ENCODE results near the gene C19orf38.

Gene C19orf38

DNA sequence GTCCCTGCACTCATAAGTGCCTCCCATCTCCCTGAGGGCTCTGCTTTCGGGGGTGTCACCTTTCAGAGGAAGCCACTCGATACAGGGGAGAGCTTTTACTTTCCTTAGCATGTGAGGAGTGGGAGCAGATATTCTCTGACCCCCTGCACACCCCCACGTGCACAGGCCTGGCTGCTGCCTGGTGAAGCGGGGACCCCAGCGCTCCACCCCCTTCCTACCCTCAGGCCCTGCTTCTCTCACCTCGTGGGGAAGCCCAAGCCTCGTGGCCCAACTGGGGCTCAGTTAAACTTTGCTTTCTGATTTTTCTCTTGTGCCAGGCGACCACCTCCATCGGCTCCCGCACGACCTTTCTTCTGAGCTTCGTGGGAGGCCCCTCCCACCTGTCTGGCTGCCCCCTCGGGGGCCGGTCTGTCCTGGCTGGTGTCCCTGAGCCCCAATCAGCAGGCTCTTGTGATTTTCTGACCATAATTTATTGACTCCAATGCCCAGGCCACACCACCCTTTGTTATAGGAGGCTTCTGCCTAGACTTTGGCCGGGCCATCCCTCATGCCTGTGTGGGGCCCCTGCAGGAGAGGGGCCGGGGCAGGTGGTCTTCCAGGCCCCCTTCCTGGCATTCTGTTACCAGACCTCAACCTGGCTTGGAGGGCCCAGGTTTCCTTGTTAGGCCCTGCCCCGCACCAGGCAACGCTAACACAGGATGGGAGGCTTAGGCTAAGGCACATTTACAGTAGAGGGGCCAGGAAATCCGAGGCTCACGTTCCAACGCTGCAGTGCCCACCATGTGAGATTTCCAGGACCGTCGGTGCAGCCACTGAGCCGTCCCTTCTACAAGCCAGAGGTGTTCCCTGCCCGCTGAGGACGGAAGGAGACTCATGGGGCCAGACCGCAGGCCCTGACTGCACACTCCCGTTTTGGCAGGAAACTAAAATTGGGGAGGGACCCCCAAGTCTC, 16.0 kb upstream of the C19orf38 start:
- no peak for TF ChIP-seq GABPA (IDR thresholded peaks at IDR 0.05; ENCODE audit: low read depth)
- no peak for TF ChIP-seq SPI1 (IDR thresholded peaks at IDR 0.05; ENCODE audit: borderline replicate concordance, low read depth)
- TF ChIP-seq, protein P1, sequence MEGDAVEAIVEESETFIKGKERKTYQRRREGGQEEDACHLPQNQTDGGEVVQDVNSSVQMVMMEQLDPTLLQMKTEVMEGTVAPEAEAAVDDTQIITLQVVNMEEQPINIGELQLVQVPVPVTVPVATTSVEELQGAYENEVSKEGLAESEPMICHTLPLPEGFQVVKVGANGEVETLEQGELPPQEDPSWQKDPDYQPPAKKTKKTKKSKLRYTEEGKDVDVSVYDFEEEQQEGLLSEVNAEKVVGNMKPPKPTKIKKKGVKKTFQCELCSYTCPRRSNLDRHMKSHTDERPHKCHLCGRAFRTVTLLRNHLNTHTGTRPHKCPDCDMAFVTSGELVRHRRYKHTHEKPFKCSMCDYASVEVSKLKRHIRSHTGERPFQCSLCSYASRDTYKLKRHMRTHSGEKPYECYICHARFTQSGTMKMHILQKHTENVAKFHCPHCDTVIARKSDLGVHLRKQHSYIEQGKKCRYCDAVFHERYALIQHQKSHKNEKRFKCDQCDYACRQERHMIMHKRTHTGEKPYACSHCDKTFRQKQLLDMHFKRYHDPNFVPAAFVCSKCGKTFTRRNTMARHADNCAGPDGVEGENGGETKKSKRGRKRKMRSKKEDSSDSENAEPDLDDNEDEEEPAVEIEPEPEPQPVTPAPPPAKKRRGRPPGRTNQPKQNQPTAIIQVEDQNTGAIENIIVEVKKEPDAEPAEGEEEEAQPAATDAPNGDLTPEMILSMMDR (IDR thresholded peaks at IDR 0.05; ENCODE audit: insufficient read depth, low read length), result no peak
- TF ChIP-seq, protein P2, sequence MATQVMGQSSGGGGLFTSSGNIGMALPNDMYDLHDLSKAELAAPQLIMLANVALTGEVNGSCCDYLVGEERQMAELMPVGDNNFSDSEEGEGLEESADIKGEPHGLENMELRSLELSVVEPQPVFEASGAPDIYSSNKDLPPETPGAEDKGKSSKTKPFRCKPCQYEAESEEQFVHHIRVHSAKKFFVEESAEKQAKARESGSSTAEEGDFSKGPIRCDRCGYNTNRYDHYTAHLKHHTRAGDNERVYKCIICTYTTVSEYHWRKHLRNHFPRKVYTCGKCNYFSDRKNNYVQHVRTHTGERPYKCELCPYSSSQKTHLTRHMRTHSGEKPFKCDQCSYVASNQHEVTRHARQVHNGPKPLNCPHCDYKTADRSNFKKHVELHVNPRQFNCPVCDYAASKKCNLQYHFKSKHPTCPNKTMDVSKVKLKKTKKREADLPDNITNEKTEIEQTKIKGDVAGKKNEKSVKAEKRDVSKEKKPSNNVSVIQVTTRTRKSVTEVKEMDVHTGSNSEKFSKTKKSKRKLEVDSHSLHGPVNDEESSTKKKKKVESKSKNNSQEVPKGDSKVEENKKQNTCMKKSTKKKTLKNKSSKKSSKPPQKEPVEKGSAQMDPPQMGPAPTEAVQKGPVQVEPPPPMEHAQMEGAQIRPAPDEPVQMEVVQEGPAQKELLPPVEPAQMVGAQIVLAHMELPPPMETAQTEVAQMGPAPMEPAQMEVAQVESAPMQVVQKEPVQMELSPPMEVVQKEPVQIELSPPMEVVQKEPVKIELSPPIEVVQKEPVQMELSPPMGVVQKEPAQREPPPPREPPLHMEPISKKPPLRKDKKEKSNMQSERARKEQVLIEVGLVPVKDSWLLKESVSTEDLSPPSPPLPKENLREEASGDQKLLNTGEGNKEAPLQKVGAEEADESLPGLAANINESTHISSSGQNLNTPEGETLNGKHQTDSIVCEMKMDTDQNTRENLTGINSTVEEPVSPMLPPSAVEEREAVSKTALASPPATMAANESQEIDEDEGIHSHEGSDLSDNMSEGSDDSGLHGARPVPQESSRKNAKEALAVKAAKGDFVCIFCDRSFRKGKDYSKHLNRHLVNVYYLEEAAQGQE (IDR thresholded peaks at IDR 0.05; ENCODE audit: insufficient replicate concordance, low read depth), result no peak
- TF ChIP-seq POLR2AphosphoS5 (IDR thresholded peaks at IDR 0.05; ENCODE audit: low read depth), result peak; percentile 40; the same call in 1 of the 2 replicates
- H3K27me3 ChIP-seq (ENCODE audit: insufficient read depth, poor library complexity, severe bottlenecking), result no peaks in the 10 kb centered on the region
- no peak overlapping the region for H3K4me3 ChIP-seq (replicated peaks; ENCODE audit: insufficient read depth, low read length)

DNA sequence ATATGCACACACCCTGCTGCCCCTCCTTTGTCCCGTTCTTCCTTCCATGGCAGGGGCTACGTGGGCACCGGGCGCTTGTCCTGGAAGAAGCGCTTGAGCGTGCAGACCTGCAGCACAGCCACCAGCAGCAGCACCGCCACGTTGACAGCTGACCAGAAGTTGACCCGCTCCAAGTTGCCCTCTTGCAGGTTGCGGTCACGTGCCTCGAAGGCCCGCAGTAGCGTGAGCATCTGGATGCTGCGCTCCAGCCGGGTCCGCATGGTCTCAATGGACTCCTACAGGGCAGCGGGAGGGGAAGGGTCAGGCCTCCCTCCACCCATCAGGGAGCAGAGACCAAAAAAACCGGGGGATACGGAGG, 15.3 kb upstream of the C19orf38 start:
- H3K27me3 ChIP-seq (ENCODE audit: insufficient read depth, poor library complexity, severe bottlenecking), result no peaks in the 10 kb centered on the region
- H3K4me3 ChIP-seq (replicated peaks; ENCODE audit: insufficient read depth, low read length), result no peak overlapping the region
- TF ChIP-seq SPI1 (IDR thresholded peaks at IDR 0.05; ENCODE audit: borderline replicate concordance, low read depth) (no peak), POLR2AphosphoS5 (IDR thresholded peaks at IDR 0.05; ENCODE audit: low read depth) (no peak)
- TF ChIP-seq, protein P1 (IDR thresholded peaks at IDR 0.05; ENCODE audit: insufficient read depth, low read length), result no peak
- no peak for DNase-seq (ENCODE audit: low read depth in 1 of 2, low spot score in 1 of 2)
- H3K27ac ChIP-seq (replicated peaks), result no peak overlapping the region

More for the DNA sequence above, 16.0 kb upstream of the C19orf38 start:
- H3K27ac ChIP-seq (replicated peaks), result no peak overlapping the region
- no peak for DNase-seq (ENCODE audit: low read depth in 1 of 2, low spot score in 1 of 2)

DNA sequence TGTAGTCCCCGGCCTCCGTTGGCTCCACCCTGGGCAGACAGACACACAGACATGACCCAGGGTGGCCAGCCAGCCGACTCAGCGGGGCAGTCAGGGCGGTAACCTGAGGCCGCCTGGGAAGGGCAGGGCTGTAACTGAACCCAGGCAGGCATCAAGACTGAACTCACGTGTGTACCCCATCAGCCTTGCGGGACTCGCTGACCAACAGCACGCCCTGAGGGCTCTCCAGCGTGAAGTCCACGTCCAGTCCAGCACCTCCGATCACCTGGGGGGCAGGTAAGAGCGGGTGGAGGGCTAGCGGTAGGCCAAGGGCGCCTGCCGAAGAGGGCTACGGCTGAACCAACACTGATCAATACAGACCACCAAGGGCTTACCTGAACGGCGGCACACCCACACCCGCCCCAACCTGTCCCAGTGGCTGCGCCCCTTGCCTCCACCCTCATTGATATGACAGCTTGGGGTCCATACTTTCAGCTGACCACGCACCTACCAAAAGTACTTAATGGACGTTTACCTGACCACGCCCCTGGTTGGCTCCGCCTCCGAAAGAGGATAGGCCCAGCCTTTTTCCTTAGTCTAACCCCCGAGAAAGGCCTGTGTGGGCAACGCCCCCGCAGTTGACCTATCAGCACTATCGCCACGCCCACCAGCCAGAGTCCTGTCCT, 13.0 kb upstream of the C19orf38 start:
- no peak for DNase-seq (ENCODE audit: low read depth in 1 of 2, low spot score in 1 of 2)
- Histone ChIP-seq H3K27me3 (ENCODE audit: insufficient read depth, poor library complexity, severe bottlenecking) (no peaks in the 10 kb centered on the region), H3K4me3 (replicated peaks; ENCODE audit: insufficient read depth, low read length) (peak overlapping the region; percentile 32), H3K27ac (replicated peaks) (no peak overlapping the region; the same call in 1 of the 2 replicates)
- TF ChIP-seq, protein P2 (IDR thresholded peaks at IDR 0.05; ENCODE audit: insufficient replicate concordance, low read depth), result no peak
- no peak for TF ChIP-seq GABPA (IDR thresholded peaks at IDR 0.05; ENCODE audit: low read depth)
- TF ChIP-seq POLR2AphosphoS5 (IDR thresholded peaks at IDR 0.05; ENCODE audit: low read depth), result no peak
- no peak for TF ChIP-seq SPI1 (IDR thresholded peaks at IDR 0.05; ENCODE audit: borderline replicate concordance, low read depth)
- TF ChIP-seq, protein P1 (IDR thresholded peaks at IDR 0.05; ENCODE audit: insufficient read depth, low read length), result no peak

Measured in HL-60 (cell line).